OCI-LY7 (cell line): ENCODE data around the gene MOGAT1.
"Not testable (repeated sequence)": the region's sequence is repeated elsewhere in the genome, so short reads cannot be mapped to it uniquely, and the experiment has no call there.

ENCODE experiments used
- CTCF ChIP-seq: fragments of 200-600 bp; sonication (generic); conservative IDR thresholded peaks from 2 replicates; pipeline ENCODE4 v1.5.1; 2014; ENCODE audit warnings: mild to moderate bottlenecking, antibody characterized with exemption, low read length, moderate library complexity, mixed read lengths
- EZH2phosphoT487 ChIP-seq: fragments of 200-600 bp; sonication (generic); IDR thresholded peaks from 2 replicates; pipeline ENCODE4 v1.6.1; 2018; ENCODE audit warnings: low read depth, borderline replicate concordance, mild to moderate bottlenecking, mixed run types, antibody characterized with exemption, low read length, moderate library complexity, mixed read lengths

- TF ChIP-seq CTCF, EZH2phosphoT487: not testable (repeated sequence)
Observed at GRCh38 chr2:222721597-222721996, 50.1 kb downstream of the MOGAT1 start.
